A549 treated with RU486 at 1 μM for 4 hours (cell line): Measurements from ENCODE around the gene HDHD3. TPM values are rescaled to one million over a fixed set of nuclear protein-coding genes. Genes with fewer than 3 reads are reported as not detected.

ENCODE experiments used
- total RNA-seq: library from RNA; stranded (reverse); fragments of 200-300 nt; extraction: Qiagen RNA extraction; gene quantifications from 5 replicates; pipeline ENCODE4 v1.2.3, GENCODE V29; 2022; ENCODE audit warnings: low read depth

HDHD3 gene
- total RNA-seq = 19.4 to 26.8 TPM (median 24.6 TPM) in 5 replicates

GRCh38 chr9:113376634-113377567, at the start of gene HDHD3:
HDHD3 (minus strand) TSS chr9:113376986; CDS start chr9:113374354, 2,632 bp downstream.

GRCh38 chr9:113410207-113410864, 33.5 kb upstream of the HDHD3 start, which contains the start of the genes C9orf43 and POLE3:
C9orf43 (plus strand) TSS chr9:113410747; CDS start chr9:113413494, 2,747 bp downstream.
POLE3 (minus strand) TSS chr9:113410675; CDS start chr9:113410293, 382 bp downstream.

GRCh38 chr9:113401027-113401792, 24.4 kb upstream of the HDHD3 start, which contains the start of gene ALAD:
ALAD (minus strand) TSS chr9:113401284; CDS start chr9:113393559, 7,725 bp downstream.

GRCh38 chr9:113349445-113350094, 27.2 kb downstream of the HDHD3 start, which contains the start of gene BSPRY:
BSPRY (plus strand) TSS chr9:113349541; CDS start chr9:113349580, 39 bp downstream.

GRCh38 chr9:113340011-113340699, 36.6 kb downstream of the HDHD3 start, which contains the start of gene WDR31:
WDR31 (minus strand) TSS chr9:113340275; CDS start chr9:113332022, 8,253 bp downstream.

Other genes with a start within 250 kb of the HDHD3 start
- 6.4 to 7.7 TPM (median 7.1 TPM) in 5 replicates for gene SLC31A2, start 226.0 kb downstream of the HDHD3 start, total RNA-seq
- 17.5 to 18.4 TPM (median 17.8 TPM) in 5 replicates for gene FKBP15, start 155.7 kb downstream of the HDHD3 start, total RNA-seq
- gene SLC31A1, start 155.4 kb downstream of the HDHD3 start, total RNA-seq = 17.9 to 23.9 TPM (median 22.0 TPM) in 5 replicates
- 43.0 to 67.2 TPM (median 45.6 TPM) in 5 replicates for gene CDC26, start 101.4 kb downstream of the HDHD3 start, total RNA-seq
- 54.5 to 61.0 TPM (median 57.9 TPM) in 5 replicates for gene PRPF4, start 101.3 kb downstream of the HDHD3 start, total RNA-seq
- 0.09 to 0.15 TPM in 2 of 5 replicates, not detected in the others for gene RNF183, start 73.6 kb downstream of the HDHD3 start, total RNA-seq
- 0.88 to 1.3 TPM (median 1.2 TPM) in 5 replicates for gene WDR31, start 36.7 kb downstream of the HDHD3 start, total RNA-seq
- gene BSPRY, start 27.4 kb downstream of the HDHD3 start, total RNA-seq = 0.03 to 0.22 TPM (median 0.06 TPM) in 4 of 5 replicates, not detected in the other
- 13.1 to 16.7 TPM (median 14.7 TPM) in 5 replicates for gene ALAD, start 24.3 kb upstream of the HDHD3 start, total RNA-seq
- gene POLE3, start 33.7 kb upstream of the HDHD3 start, total RNA-seq = 104 to 127 TPM (median 112 TPM) in 5 replicates
- 0.41 to 0.78 TPM (median 0.60 TPM) in 5 replicates for gene C9orf43, start 33.8 kb upstream of the HDHD3 start, total RNA-seq
- 24.6 to 25.9 TPM (median 25.1 TPM) in 5 replicates for gene RGS3, start 86.7 kb upstream of the HDHD3 start, total RNA-seq